ENCODE results near the gene ZBTB20. TPM values are rescaled to one million over a fixed set of nuclear protein-coding genes. Genes with fewer than 3 reads are reported as not detected.

The ZBTB20 gene
- total and polyA plus RNA-seq, 2 donors (not counting 1 experiment from before 2014, with no cell fraction given), result 4.0 to 22.5 TPM

DNA sequence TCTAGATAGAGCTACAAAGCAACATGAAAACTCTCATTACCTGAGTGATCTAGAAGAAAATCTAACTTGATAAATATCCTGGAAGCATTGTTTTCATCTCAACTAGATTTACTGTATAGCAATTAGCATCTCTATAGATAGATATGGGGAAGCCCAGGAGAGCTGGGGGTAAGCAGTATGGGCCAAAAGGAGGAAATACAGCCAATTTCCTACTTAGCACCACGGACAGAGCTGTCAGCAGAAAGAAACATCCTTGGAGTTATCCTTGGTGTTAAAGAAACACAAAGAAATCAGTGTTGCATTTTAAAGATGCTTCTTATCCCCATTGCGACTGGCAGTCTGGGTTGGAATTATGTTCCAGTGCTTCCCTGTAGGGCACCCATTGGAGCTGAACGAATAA is 727.0 kb downstream of the ZBTB20 start:
- no peaks in the 10 kb centered on the region for H4K20me1 ChIP-seq (ENCODE audit: control insufficient read depth, extremely low read depth, insufficient read depth, low read length)
- H3K4me1 ChIP-seq (ENCODE audit: control insufficient read depth, extremely low read depth, insufficient read depth, low read length), result peaks cover 7% of the 10 kb centered on the region
- TF ChIP-seq, protein P1, sequence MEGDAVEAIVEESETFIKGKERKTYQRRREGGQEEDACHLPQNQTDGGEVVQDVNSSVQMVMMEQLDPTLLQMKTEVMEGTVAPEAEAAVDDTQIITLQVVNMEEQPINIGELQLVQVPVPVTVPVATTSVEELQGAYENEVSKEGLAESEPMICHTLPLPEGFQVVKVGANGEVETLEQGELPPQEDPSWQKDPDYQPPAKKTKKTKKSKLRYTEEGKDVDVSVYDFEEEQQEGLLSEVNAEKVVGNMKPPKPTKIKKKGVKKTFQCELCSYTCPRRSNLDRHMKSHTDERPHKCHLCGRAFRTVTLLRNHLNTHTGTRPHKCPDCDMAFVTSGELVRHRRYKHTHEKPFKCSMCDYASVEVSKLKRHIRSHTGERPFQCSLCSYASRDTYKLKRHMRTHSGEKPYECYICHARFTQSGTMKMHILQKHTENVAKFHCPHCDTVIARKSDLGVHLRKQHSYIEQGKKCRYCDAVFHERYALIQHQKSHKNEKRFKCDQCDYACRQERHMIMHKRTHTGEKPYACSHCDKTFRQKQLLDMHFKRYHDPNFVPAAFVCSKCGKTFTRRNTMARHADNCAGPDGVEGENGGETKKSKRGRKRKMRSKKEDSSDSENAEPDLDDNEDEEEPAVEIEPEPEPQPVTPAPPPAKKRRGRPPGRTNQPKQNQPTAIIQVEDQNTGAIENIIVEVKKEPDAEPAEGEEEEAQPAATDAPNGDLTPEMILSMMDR (conservative IDR thresholded peaks at IDR 0.05 in 1 of 2, IDR thresholded peaks at IDR 0.05 in 1 of 2; ENCODE audit: low read depth in 1 of 2, low read length in 2 of 2), result no peak
- TF ChIP-seq EZH2 (IDR thresholded peaks at IDR 0.05; ENCODE audit: low read length, missing control alignments), result no peak
- no peak for DNase-seq (ENCODE audit: low read depth in 2 of 2)
- H2AFZ ChIP-seq (ENCODE audit: low read length), result no peak overlapping the region
- H3K27me3 ChIP-seq (ENCODE audit: control insufficient read depth, insufficient read depth, low read length), result no peaks in the 10 kb centered on the region
- H3K4me3 ChIP-seq (replicated peaks in 1 of 4; ENCODE audit: control extremely low read depth in 1 of 4, insufficient read depth in 1 of 4, low read depth in 3 of 4, low read length in 4 of 4), result no peak overlapping the region
- H3K4me2 ChIP-seq (ENCODE audit: extremely low read depth, insufficient read depth, low read length), result no peak overlapping the region
- no peak overlapping the region for H3K27ac ChIP-seq (ENCODE audit: insufficient read depth, low read length)
- no peak overlapping the region for H3K9ac ChIP-seq (ENCODE audit: insufficient read depth, low read length)
- no peaks in the 10 kb centered on the region for H3K79me2 ChIP-seq (ENCODE audit: control insufficient read depth, insufficient read depth, low read length)
- no peaks in the 10 kb centered on the region for H3K9me3 ChIP-seq (ENCODE audit: control insufficient read depth, insufficient read depth, low read depth, low read length)
- H3K36me3 ChIP-seq (ENCODE audit: control insufficient read depth, insufficient read depth, low read length), result no peaks in the 10 kb centered on the region

DNA sequence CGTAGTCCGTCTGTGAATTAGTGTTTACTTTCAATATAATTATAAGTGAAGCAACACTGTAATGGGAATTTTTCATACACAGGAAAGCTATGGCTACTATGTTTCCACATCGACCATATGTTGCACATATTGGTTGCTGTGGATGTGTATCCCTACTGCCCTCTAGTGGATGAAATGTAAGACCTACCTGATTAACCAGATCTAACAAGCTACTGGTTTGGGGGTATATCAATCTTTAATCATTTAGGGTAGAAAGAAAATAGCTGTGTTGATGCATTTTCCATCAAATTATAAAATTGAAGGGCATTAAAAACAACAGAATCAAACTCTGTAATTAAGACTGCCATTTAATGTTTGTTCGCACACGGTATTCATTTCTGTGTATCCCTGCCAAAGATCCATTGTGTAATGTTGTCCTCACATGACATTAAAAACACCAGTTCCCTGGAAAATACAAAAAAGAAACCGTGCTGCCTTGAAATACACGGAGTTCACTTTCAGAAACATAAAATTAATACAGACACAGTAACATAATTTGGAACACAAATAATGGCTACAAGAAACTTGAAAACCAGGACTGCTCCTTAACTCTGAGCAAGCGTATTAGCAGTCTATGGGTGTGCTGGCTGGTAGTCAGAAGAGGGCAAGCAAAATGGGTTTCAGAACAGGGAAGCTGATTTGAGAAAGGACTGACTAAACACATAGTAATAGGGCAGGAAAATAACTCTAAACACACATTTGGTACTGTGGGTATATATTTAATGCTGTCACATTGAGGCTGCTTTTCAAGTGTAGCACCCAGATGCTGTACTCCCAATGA is 728.2 kb downstream of the ZBTB20 start:
- Histone ChIP-seq H3K27me3 (ENCODE audit: control insufficient read depth, insufficient read depth, low read length) (no peaks in the 10 kb centered on the region), H3K4me2 (ENCODE audit: extremely low read depth, insufficient read depth, low read length) (peak overlapping the region; percentile 60), H3K9ac (ENCODE audit: insufficient read depth, low read length) (no peak overlapping the region), H3K36me3 (ENCODE audit: control insufficient read depth, insufficient read depth, low read length) (no peaks in the 10 kb centered on the region), H3K27ac (ENCODE audit: insufficient read depth, low read length) (peak overlapping the region; percentile 55), H2AFZ (ENCODE audit: low read length) (no peak overlapping the region), H3K4me3 (replicated peaks in 1 of 4; ENCODE audit: control extremely low read depth in 1 of 4, insufficient read depth in 1 of 4, low read depth in 3 of 4, low read length in 4 of 4) (peak overlapping the region; percentile 4 to 42 (median 12)), H3K79me2 (ENCODE audit: control insufficient read depth, insufficient read depth, low read length) (no peaks in the 10 kb centered on the region), H4K20me1 (ENCODE audit: control insufficient read depth, extremely low read depth, insufficient read depth, low read length) (no peaks in the 10 kb centered on the region), H3K9me3 (ENCODE audit: control insufficient read depth, insufficient read depth, low read depth, low read length) (no peaks in the 10 kb centered on the region), H3K4me1 (ENCODE audit: control insufficient read depth, extremely low read depth, insufficient read depth, low read length) (peaks cover 9% of the 10 kb centered on the region)
- TF ChIP-seq, protein P1 (conservative IDR thresholded peaks at IDR 0.05 in 1 of 2, IDR thresholded peaks at IDR 0.05 in 1 of 2; ENCODE audit: low read depth in 1 of 2, low read length in 2 of 2), result peak; percentile 63 to 67
- no peak for TF ChIP-seq EZH2 (IDR thresholded peaks at IDR 0.05; ENCODE audit: low read length, missing control alignments)
- DNase-seq (ENCODE audit: low read depth in 2 of 2), result peak; percentile 81 to 98

DNA sequence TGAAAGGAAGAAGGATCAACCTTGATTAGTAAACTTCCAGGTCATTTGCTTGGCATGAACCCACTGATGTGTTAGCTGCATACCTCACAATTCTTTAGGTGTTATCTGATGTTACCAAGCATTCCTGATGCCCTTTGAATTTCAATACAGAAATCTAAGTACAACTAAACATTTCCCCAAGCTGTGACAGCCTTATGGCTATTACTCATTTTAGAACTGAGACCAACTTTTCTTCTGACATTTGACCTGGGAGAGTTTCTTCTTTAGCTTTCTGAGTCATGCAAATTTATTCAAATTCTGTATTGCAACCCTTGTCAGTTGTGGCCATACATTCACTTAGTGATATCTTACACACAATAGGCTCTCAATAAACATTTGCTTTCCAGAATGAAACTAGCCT is 729.0 kb downstream of the ZBTB20 start:
- Histone ChIP-seq H3K36me3 (ENCODE audit: control insufficient read depth, insufficient read depth, low read length) (no peaks in the 10 kb centered on the region), H3K27me3 (ENCODE audit: control insufficient read depth, insufficient read depth, low read length) (no peaks in the 10 kb centered on the region), H3K4me3 (replicated peaks in 1 of 4; ENCODE audit: control extremely low read depth in 1 of 4, insufficient read depth in 1 of 4, low read depth in 3 of 4, low read length in 4 of 4) (peak overlapping the region in 2 of 4 experiments; percentile 3 to 18), H4K20me1 (ENCODE audit: control insufficient read depth, extremely low read depth, insufficient read depth, low read length) (no peaks in the 10 kb centered on the region), H3K79me2 (ENCODE audit: control insufficient read depth, insufficient read depth, low read length) (no peaks in the 10 kb centered on the region), H3K9me3 (ENCODE audit: control insufficient read depth, insufficient read depth, low read depth, low read length) (no peaks in the 10 kb centered on the region), H3K27ac (ENCODE audit: insufficient read depth, low read length) (peak overlapping the region; percentile 46), H3K4me1 (ENCODE audit: control insufficient read depth, extremely low read depth, insufficient read depth, low read length) (peaks cover 15% of the 10 kb centered on the region), H3K9ac (ENCODE audit: insufficient read depth, low read length) (no peak overlapping the region), H3K4me2 (ENCODE audit: extremely low read depth, insufficient read depth, low read length) (peak overlapping the region; percentile 68), H2AFZ (ENCODE audit: low read length) (no peak overlapping the region)
- DNase-seq (ENCODE audit: low read depth in 2 of 2), result peak in 1 of 2 donors; percentile 29
- TF ChIP-seq, protein P1 (conservative IDR thresholded peaks at IDR 0.05 in 1 of 2, IDR thresholded peaks at IDR 0.05 in 1 of 2; ENCODE audit: low read depth in 1 of 2, low read length in 2 of 2), result no peak
- no peak for TF ChIP-seq EZH2 (IDR thresholded peaks at IDR 0.05; ENCODE audit: low read length, missing control alignments)
